Measurements from ENCODE around the gene FAM163B. TPM values are rescaled to one million over a fixed set of nuclear protein-coding genes. Genes with fewer than 3 reads are reported as not detected.

The FAM163B gene
- total and polyA plus RNA-seq, 9 of the 15 experiments (the other 6 are each of a cell fraction or from before 2014, with no cell fraction given) = not detected

- DNase-seq (ENCODE audit: extremely low read depth in 1 of 4, low spot score in 3 of 4) (no peak), FAIRE-seq (no peak), ATAC-seq (no peak)
- intact Hi-C loops (cut with micrococcal nuclease) = no loop called here
- 0% methylated on average over 4 of the region's 6 CpGs for WGBS (ENCODE audit: insufficient coverage, low coverage, missing lambda C conversion rate)
- TF ChIP-seq EP400 (IDR thresholded peaks at IDR 0.05) (no peak), EGR1 (conservative IDR thresholded peaks at IDR 0.05) (no peak), PATZ1 (CRISPR knock-in tag; IDR thresholded peaks at IDR 0.05; ENCODE audit: borderline replicate concordance) (no peak), PHF8 (IDR thresholded peaks at IDR 0.05; ENCODE audit: borderline replicate concordance, low read length) (no peak)
- CTCF ChIA-PET (ENCODE audit: low intra/inter-chr PET ratio) = no interaction called here
- no peaks in the 10 kb centered on the region for H3K9me1 ChIP-seq (ENCODE audit: control insufficient read depth, insufficient read depth, low read length)
- BruUV-seq (replicated peaks) = no TSS peak
- no peaks in the 10 kb centered on the region for H3K79me2 ChIP-seq (ENCODE audit: control insufficient read depth, insufficient read depth, low read length)
- no peaks in the 10 kb centered on the region for H3K36me3 ChIP-seq (ENCODE audit: control insufficient read depth, insufficient read depth, low read length)
- POLR2A ChIA-PET = interaction anchor here (0.7 kb wide), 1 partner anchor 49 kb away, joined by 4 read pairs; the partner anchor contains the start of gene DBH
- no peak overlapping the region for H3K9ac ChIP-seq (ENCODE audit: insufficient read depth in 1 of 2, low read depth in 2 of 2, low read length in 2 of 2)
- H3K4me2 ChIP-seq (ENCODE audit: insufficient read depth, low read length) = no peak overlapping the region
- peaks cover 4% of the 10 kb centered on the region for H3K9me3 ChIP-seq (replicated peaks; ENCODE audit: control insufficient read depth, insufficient read depth, low read depth, low read length)
- no peak overlapping the region for H3K27ac ChIP-seq (ENCODE audit: extremely low read depth, low read depth, low read length)
- H4K20me1 ChIP-seq (replicated peaks; ENCODE audit: control insufficient read depth, insufficient read depth, low read length) = no peaks in the 10 kb centered on the region; the same call in none of the 2 replicates
- peaks cover 11 to 65% of the 10 kb centered on the region in 2 experiments; a peak in 4 of 5 replicates for H3K27me3 ChIP-seq (ENCODE audit: control insufficient read depth in 2 of 2, insufficient read depth in 2 of 2, low read length in 2 of 2)
- in situ Hi-C loops (cut with MboI) = no loop called here
- peaks cover 0 to 6% of the 10 kb centered on the region in 2 experiments; a peak in 2 of 5 replicates for H3K4me1 ChIP-seq (replicated peaks in 1 of 2; ENCODE audit: control insufficient read depth in 2 of 2, insufficient read depth in 2 of 2, low read length in 2 of 2)
- no peak overlapping the region for H3K4me3 ChIP-seq
- H2AFZ ChIP-seq (ENCODE audit: low read depth, low read length) = no peak overlapping the region
Measured at GRCh38 chr9:133587466-133587865, 21.7 kb downstream of the FAM163B start.

Measured in K562 (cell line).